Heart left ventricle (tissue), 16 donors: ENCODE results near the gene CPNE9. TPM values are rescaled to one million over a fixed set of nuclear protein-coding genes. Genes with fewer than 3 reads are reported as not detected.

Experiments
- ATAC-seq, 4 donors: fragments of 200-7000 bp; cut with Tn5 transposase; one replicate each; pipeline ENCODE4 v1.9.1; 2020 to 2022; ENCODE audit warnings: moderate library complexity in 4 of 4, mild to moderate bottlenecking in 3 of 4, moderate number of reproducible peaks in 1 of 4
- DNase-seq, 5 donors: peaks; one replicate each; pipeline ENCODE4 v3.0.0-alpha.2; 2020
- H3K27ac ChIP-seq, 12 donors: fragments of 200-600 bp; sonication (generic) in 4 of 12; one replicate each; pipeline versions ENCODE4 v1.5.0 to v1.8.0; 2016 to 2022; ENCODE audit warnings: mild to moderate bottlenecking in 2 of 12
- H3K27me3 ChIP-seq, 9 donors: fragments of 200-600 bp; sonication (generic) in 2 of 9; one replicate each; pipeline versions ENCODE4 v1.5.1 to v1.8.0; 2016 to 2022; ENCODE audit warnings: mild to moderate bottlenecking in 3 of 9
- H3K36me3 ChIP-seq, 9 donors: fragments of 200-600 bp; sonication (generic) in 2 of 9; one replicate each; pipeline versions ENCODE4 v1.5.0 to v1.8.0; 2018 to 2022; ENCODE audit warnings: mild to moderate bottlenecking in 2 of 9
- H3K4me1 ChIP-seq, 12 donors: fragments of 200-600 bp; sonication (generic) in 4 of 12; one replicate each; pipeline versions ENCODE4 v1.5.0 to v1.8.0; 2016 to 2022; ENCODE audit warnings: mild to moderate bottlenecking in 3 of 12
- H3K4me3 ChIP-seq, 12 donors: fragments of 200-600 bp; sonication (generic) in 4 of 12; one replicate each; pipeline versions ENCODE4 v1.5.0 to v1.8.0; 2017 to 2022; ENCODE audit warnings: mild to moderate bottlenecking in 9 of 12, moderate library complexity in 4 of 12
- H3K9me3 ChIP-seq, 12 donors: fragments of 200-600 bp; sonication (generic) in 4 of 12; one replicate each; pipeline versions ENCODE4 v1.5.0 to v1.8.0; 2016 to 2022; ENCODE audit warnings: mild to moderate bottlenecking in 1 of 12
- POLR2A ChIP-seq, 2 donors: fragments of 450-650 bp; IDR thresholded peaks; one replicate each; pipeline ENCODE4 v1.6.1; 2017; ENCODE audit warnings: antibody characterized with exemption in 2 of 2, mild to moderate bottlenecking in 2 of 2, moderate library complexity in 2 of 2
- WGBS, 4 donors: extraction: QIAGEN DNeasy Blood & Tissue Kit in 2 of 4; methylation state at CpG; one replicate each; pipeline versions ENCODE4 v1.1.5 to v1.1.7; 2013 to 2018; 5-methylcytosine and 5-hydroxymethylcytosine counted together
- intact Hi-C, 10 donors: fragments of 100-400 bp; cut with DNase I; formaldehyde crosslinking; loops; one replicate each; pipeline versions ENCODE4 v1.11.1 to v1.14.2; 2022
- long read RNA-seq, 3 donors: library from polyadenylated mRNA; unstranded; transcript quantifications; one replicate each; pipeline ENCODE4 v2.0.0, GENCODE V29; 2020 to 2021
- polyA plus RNA-seq, 2 donors: library from polyadenylated mRNA; stranded (reverse); fragments of 200-250 nt; gene quantifications; one replicate each; pipeline ENCODE4 v1.2.3, GENCODE V29; 2013
- total RNA-seq, 9 donors: library from RNA; depleted of rRNA in 2 of 9; stranded (reverse); fragments of >200 nt in 2 of 9; fragmentation: NEBNext Ultra II Directional in 3 of 9; extraction: Animal tissue kit (Norgen Biotek cat#: 25700) in 3 of 9; gene quantifications; one replicate each; pipeline versions ENCODE4 v1.1.0 to v1.2.4, GENCODE V29; 2016 to 2023
- TF ChIP-seq, protein P1 (sequence below), 12 donors: fragments of 200-600 bp; sonication (generic) in 4 of 12; IDR thresholded peaks; one replicate each; pipeline versions ENCODE4 v1.5.0 to v1.8.0; 2018 to 2022; ENCODE audit warnings: antibody characterized with exemption in 12 of 12, mild to moderate bottlenecking in 5 of 12
- donor health status: ischemic (EF 13 %, LVEDD 7.1; RV severe dilation, severe dysfunction).
- donor health status: healthy with polysubstance abuse.
- donor health status: DM: no; HTN: yes; CAD: no.
- donor health status: DM: no; HTN: no; CAD: no.
- donor health status: ischemic (EF 25% LVEDD 6.9; RV normal size, moderate dysfunction).
- donor health status: ischemic (EF 25% LVEDD 5.7; RV mildly dilated, moderate dysfunction).
- donor health status: healthy.
- donor health status: DM: yes; HTN: yes; CAD: no.
- donor health status: ischemic (EF 35%, LVEDD 5.7; RV mildly dilated, moderate dysfunction).
- donor health status: nonischemic (EF 11% LVEDD 7.7; RV severe dilation, severe dysfunction).
- donor health status: DM: yes; HTN: yes; CAD: no.
- donor health status: PGD.
- donor health status: ischemic (EF 29% LVEDD 5.4; RV normal size, mild dysfunction).
- donor health status: nonischemic (EF 23%, LVEDD 6.1; RV moderate dilation, normal function).

The CPNE9 gene, protein sequence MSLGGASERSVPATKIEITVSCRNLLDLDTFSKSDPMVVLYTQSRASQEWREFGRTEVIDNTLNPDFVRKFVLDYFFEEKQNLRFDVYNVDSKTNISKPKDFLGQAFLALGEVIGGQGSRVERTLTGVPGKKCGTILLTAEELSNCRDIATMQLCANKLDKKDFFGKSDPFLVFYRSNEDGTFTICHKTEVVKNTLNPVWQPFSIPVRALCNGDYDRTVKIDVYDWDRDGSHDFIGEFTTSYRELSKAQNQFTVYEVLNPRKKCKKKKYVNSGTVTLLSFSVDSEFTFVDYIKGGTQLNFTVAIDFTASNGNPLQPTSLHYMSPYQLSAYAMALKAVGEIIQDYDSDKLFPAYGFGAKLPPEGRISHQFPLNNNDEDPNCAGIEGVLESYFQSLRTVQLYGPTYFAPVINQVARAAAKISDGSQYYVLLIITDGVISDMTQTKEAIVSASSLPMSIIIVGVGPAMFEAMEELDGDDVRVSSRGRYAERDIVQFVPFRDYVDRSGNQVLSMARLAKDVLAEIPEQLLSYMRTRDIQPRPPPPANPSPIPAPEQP
- total RNA-seq (not detected), polyA plus RNA-seq (under 1 TPM in 1 of 2 donors, not detected in 1; 0.04 TPM)
- long read RNA-seq, donor 1: 0 reads
- long read RNA-seq, donor 2: 0 reads
- long read RNA-seq, donor 3: 0 reads

DNA sequence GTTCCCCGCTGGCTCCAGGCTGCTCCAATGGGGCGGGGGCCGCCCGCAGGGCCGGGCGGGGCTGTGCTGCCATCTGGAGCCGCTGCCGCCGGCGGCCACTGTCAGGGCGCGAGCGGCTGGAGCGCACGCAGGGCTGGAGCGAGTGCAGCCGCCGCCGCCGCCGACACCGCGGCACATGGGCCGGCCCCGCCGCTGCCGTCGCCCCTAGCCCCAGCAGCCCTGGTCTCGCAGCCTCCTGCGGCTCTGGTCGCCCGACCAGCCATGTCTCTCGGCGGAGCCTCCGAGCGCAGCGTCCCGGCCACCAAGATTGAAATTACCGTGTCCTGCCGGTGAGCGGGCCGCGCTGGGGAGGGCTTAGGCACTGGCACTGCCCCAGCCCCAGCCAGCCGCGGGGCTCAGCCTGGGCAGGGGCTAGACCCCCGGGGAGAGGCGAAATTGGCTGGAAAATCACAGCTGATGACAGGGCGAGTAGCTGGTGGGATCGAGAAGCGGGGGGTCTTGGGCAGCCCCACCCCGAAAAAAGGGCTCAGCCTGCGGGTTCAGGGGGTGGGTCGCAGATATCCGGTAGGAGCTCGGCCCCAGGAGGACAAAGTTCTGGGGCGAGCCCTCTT is at the start of gene CPNE9:
TSS of gene CPNE9 (plus strand) at position 98 of the 611 bp plus-strand sequence. CDS start at position 262, 164 bp downstream.
- Histone ChIP-seq H3K27me3 (peaks cover 0 to 20% (median 6%) of the 10 kb centered on the region in 9 donors), H3K4me3 (peak within 1 kb of the TSS in 11 of 12 donors; percentile 1 to 43 (median 36)), H3K27ac (no peak within 1 kb of the TSS), H3K36me3 (peaks cover 0 to 42% (median 40%) of the 10 kb centered on the region in 9 donors), H3K9me3 (no peaks in the 10 kb centered on the region), H3K4me1 (peaks cover 0 to 18% (median 12%) of the 10 kb centered on the region in 12 donors)
- intact Hi-C loops: no loop called here
- no peak for TF ChIP-seq POLR2A (IDR thresholded peaks at IDR 0.05)
- TF ChIP-seq, protein P1, sequence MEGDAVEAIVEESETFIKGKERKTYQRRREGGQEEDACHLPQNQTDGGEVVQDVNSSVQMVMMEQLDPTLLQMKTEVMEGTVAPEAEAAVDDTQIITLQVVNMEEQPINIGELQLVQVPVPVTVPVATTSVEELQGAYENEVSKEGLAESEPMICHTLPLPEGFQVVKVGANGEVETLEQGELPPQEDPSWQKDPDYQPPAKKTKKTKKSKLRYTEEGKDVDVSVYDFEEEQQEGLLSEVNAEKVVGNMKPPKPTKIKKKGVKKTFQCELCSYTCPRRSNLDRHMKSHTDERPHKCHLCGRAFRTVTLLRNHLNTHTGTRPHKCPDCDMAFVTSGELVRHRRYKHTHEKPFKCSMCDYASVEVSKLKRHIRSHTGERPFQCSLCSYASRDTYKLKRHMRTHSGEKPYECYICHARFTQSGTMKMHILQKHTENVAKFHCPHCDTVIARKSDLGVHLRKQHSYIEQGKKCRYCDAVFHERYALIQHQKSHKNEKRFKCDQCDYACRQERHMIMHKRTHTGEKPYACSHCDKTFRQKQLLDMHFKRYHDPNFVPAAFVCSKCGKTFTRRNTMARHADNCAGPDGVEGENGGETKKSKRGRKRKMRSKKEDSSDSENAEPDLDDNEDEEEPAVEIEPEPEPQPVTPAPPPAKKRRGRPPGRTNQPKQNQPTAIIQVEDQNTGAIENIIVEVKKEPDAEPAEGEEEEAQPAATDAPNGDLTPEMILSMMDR (IDR thresholded peaks at IDR 0.05): no peak
- DNase-seq: no peak
- ATAC-seq: peak in 2 of 4 donors; percentile 23 to 34
- WGBS, 4 donors: 2 to 10% (median 4%) methylated on average over 11 to 56 of the region's 56 CpGs

DNA sequence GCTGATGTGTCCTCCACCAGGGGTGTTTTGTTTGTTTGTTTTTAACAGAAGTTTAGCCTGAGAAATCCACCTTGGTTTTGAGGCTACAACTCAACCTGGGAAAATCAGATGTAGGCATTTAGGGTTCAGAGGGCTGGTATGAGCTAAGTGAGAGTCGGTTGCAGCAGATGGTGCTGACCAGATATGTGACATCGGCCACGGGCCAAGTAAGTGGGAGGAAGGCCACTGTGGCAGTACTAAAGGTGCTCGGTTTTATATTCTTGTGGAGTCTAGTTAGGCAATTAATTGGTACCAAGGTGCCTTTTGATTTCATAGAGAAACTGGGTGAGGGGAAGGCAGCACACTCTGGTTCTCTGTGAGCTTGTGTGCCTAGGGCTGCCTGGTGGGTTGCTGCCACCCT is 43.8 kb upstream of the CPNE9 start:
- intact Hi-C loops: loop anchor here in 2 of 10 donors (5.0 to 10.0 kb wide), 2 partner anchors 87 to 305 kb away; partner anchors contain the start of gene OGG1 (in 1 of the 2)
- Histone ChIP-seq H3K9me3 (no peaks in the 10 kb centered on the region), H3K4me1 (peaks cover 0 to 21% (median 6%) of the 10 kb centered on the region in 12 donors), H3K36me3 (peaks cover 3 to 100% (median 99%) of the 10 kb centered on the region in 9 donors), H3K27ac (peak overlapping the region in 1 of 12 donors; percentile 9), H3K4me3 (no peak overlapping the region), H3K27me3 (no peaks in the 10 kb centered on the region)
- no peak for TF ChIP-seq POLR2A (IDR thresholded peaks at IDR 0.05)
- TF ChIP-seq, protein P1 (IDR thresholded peaks at IDR 0.05): no peak
- ATAC-seq (peak in 1 of 4 donors; percentile 28), DNase-seq (no peak)
- WGBS, 4 donors: 61 to 88% (median 81%) methylated on average over 4 of the region's 4 CpGs

DNA sequence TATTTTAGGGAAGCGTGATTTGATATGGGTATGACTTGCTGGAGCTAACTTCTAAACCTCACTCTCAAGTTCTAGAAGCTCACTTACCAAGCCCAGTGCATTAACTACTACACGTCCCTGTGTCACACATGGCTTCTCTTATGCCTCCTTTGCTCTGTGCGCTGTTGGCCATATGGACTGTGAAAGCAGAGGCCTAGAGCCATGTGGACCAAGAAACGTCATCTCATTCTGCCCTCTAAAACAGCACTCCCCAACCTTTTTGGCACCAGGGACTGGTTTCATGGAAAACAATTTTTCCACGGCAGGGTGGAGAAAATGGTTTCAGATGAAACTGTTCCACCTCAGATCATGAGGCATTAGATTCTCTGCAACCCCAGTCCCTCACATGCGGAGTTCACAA is 42.7 kb upstream of the CPNE9 start:
- TF ChIP-seq POLR2A (IDR thresholded peaks at IDR 0.05): no peak
- TF ChIP-seq, protein P1 (IDR thresholded peaks at IDR 0.05): no peak
- DNase-seq (no peak), ATAC-seq (no peak)
- Histone ChIP-seq H3K4me3 (no peak overlapping the region), H3K27me3 (no peaks in the 10 kb centered on the region), H3K9me3 (no peaks in the 10 kb centered on the region), H3K36me3 (peaks cover 3 to 100% (median 99%) of the 10 kb centered on the region in 9 donors), H3K27ac (no peak overlapping the region), H3K4me1 (peaks cover 0 to 19% (median 3%) of the 10 kb centered on the region in 12 donors)
- intact Hi-C loops: no loop called here
- 76 to 88% (median 79%) methylated on average over 6 of the region's 6 CpGs for WGBS, 4 donors
